HG03520 (cell line): ENCODE data around the gene TNFRSF19.
"Not testable (repeated sequence)": the region's sequence is repeated elsewhere in the genome, so short reads cannot be mapped to it uniquely, and the experiment has no call there.

ENCODE experiments used
- ATAC-seq: cut with Tn5 transposase; IDR thresholded peaks from one replicate; pipeline ENCODE4 v1.9.1; 2021; ENCODE audit warnings: mild to moderate bottlenecking, moderate library complexity; ENCODE audit not compliant: unreplicated experiment

The TNFRSF19 gene

DNA sequence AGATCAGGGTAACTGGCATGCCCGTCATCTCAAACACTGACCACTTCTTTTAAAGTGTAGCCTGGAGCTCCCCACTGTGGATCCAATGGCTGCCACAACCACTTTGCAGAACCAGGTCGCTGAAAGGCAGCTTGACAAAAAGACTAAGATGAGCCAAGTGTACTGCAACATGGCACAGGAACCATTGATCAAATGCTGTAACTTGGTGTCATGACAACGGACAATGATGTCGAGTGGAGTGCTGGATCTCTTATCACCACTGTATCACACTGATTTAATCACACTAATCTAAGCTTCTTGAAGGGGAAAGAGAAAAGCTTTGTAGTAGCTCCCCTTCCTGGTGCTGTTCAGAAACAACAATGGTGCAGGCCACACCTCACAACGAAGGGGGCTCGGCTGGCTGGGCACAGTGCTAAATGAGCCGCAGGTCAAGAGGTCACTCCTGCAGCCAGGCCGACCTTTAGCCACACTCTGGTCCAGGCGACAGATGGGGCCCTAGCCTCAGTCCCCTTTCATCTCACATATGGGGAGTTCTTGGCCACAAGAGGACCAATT lies 2.2 kb upstream of the TNFRSF19 start:
- ATAC-seq = no peak

DNA sequence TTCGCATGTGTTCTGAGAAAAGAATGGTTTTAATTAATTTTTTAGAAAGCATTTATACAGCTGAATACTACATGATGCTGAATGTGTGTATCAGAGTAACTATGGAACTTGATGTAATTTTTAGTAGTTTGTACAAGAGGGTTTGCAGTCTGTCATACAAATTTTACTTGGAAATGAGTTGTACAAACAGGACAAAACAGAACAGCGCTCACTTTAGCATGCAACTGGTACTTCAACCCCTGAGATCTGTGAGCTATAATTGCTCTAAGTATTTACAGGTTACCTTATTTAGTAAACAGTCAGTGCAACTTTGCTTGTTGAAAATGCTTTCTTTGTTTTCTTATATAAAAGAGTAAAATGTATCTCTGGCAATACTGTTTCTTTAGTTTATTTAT lies 706 bp downstream of the TNFRSF19 start:
- ATAC-seq = no peak

GRCh38 chr13:23571431-23571830 lies 1.2 kb downstream of the TNFRSF19 start:
- ATAC-seq = no peak

DNA sequence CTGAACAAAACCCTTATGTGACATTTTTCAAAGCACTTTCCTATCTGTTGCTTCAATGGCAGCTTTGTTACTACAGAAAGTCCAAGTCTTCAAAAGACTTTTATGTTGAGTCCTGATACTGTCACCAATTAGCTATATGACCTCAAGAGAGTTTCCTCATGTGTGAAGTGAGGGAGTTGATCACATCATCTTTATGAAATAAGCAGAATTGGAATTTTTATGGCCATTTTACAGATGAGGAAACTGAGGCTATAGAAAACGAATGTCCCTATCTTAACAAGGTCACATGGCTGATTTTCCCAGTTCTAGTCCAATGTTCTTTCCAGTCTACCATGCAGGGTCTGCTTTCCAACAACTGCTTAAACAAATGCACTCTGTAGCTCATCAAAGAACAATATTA lies 2.6 kb downstream of the TNFRSF19 start:
- no peak for ATAC-seq

DNA sequence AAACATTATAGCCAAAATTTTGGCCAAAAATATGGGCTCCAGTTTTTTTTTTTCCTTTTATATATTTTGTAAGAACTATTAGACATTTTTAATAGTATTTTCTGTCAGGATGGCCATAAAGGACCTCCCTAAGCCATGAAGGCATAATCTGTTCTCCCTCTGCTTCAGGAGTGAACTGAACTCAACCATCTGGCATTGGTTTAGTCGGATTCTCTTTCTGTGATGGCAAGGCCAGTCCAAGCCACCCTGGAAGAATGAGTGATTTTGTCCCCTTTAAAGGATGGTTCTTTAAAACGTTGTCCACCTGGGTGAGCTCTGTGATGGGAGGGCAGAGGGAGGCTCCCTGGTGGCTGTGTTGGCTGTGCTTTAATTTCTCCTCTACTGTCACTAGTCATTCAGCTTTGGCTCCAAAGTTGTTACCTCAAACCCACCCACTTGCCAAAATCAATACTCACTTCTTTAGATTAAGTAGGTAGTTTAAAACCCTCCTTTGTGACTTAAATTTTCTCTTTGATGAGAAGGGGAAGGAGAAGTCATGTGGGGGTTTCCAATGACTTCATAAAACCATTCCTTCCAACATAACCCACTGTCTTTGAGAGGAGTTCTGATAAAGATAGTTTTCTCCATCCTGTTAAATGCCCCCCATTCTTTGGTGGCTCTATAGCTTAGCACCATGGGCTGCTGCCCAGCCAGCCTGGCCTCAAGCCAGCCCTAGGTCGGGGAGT lies 4.4 kb downstream of the TNFRSF19 start:
- no peak for ATAC-seq

GRCh38 chr13:23575632-23576031 lies 5.4 kb downstream of the TNFRSF19 start:
- no peak for ATAC-seq

- ATAC-seq = peak; percentile 48
Measured at GRCh38 chr13:23578411-23579071, 8.3 kb downstream of the TNFRSF19 start.

DNA sequence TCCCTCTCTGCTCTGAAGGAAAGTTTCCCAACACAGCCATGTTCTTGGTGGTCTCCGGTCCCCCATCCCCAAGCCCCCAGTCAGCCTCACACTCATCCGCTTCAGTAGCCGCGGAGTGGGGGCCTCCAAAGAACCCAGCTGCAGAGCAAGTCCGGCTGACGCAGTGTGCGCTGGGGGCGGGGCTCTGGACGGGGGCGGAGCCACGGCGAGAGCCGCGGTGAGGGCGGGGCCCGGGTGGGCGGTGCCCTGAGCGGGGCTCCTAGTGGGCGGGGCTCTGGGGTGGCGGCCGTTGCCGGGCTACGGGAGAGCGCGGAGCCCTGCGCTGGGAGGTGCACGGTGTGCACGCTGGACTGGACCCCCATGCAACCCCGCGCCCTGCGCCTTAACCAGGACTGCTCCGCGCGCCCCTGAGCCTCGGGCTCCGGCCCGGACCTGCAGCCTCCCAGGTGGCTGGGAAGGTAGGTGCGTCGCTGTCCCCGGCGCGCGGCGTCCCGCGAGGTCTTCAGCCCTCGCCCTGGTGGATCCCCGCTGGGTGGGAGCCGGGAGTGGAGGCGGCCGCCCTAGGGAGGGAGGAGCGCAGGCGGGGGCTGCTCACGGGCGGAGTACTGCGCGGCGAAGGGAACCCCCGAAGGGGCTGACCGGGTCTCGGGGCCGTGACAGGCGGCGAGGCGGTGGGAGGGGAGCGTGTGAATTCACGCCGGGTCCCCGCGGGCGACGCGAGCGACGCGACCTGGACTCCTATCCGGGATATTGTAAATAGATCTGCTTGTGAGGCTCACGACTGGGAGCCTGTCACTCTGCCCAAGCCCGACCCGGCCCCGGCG lies 9.1 kb downstream of the TNFRSF19 start:
- ATAC-seq = peak; percentile 82

GRCh38 chr13:23579896-23580683 lies 9.9 kb downstream of the TNFRSF19 start:
- ATAC-seq = no peak

DNA sequence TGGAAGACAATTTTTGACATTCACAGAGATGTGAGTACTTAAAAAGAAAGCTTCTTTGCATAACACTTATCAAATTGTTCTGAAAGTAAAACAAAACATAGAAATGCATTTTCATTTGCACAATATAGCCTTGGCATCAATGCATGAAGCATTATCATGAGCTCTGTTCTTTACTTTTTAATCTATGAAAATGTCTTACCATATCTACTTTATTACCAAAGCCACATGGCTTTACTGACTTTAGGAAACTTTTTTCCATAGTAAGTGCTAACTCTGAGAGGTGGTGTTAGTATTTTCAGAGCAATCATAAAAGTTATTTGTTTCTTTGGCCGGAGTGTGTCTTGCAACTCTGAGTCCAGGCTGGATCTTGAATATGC lies 10.5 kb downstream of the TNFRSF19 start:
- ATAC-seq = no peak

GRCh38 chr13:23583491-23583890 lies 13.3 kb downstream of the TNFRSF19 start:
- no peak for ATAC-seq

DNA sequence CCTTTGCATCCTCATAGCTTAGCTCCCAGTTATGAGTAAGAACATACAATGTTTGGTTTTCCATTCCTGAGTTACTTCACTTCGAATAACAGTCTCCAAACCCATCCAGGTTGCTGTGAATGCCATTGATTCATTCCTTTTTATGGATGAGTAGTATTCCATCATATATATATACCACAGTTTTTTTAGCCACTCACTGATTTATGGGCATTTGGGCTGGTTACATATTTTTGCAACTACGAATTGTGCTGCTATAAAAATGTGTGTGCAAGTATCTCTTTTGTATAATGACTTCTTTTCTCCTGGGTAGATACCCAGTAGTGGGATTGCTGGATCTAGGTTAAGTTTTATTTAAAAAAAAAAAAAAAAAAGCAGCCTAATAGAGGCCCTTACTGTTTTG lies 14.1 kb downstream of the TNFRSF19 start:
- ATAC-seq = no peak

- ATAC-seq = no peak
Measured at GRCh38 chr13:23586336-23586735, 16.1 kb downstream of the TNFRSF19 start.

GRCh38 chr13:23588666-23589065 lies 18.5 kb downstream of the TNFRSF19 start:
- no peak for ATAC-seq

- ATAC-seq = no peak
Measured at GRCh38 chr13:23592596-23592995, 22.4 kb downstream of the TNFRSF19 start.

DNA sequence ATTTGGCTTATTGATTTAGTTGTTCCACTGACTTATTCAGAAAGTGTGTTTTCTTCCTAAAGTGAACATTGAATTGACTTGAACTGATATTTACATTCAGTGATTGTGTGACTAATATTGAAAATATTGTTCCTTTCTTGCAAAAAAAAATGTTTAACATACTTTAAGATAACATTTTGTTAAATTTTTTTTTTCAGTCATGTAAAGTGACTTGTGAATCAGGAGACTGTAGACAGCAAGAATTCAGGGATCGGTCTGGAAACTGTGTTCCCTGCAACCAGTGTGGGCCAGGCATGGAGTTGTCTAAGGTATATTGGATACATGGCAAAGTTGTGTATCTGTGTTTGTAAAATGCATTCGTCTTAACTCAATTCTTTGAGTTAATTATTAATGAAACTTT lies 22.9 kb downstream of the TNFRSF19 start:
- ATAC-seq = no peak

- not testable (repeated sequence) for ATAC-seq
Measured at GRCh38 chr13:23594290-23594689, 24.1 kb downstream of the TNFRSF19 start.

DNA sequence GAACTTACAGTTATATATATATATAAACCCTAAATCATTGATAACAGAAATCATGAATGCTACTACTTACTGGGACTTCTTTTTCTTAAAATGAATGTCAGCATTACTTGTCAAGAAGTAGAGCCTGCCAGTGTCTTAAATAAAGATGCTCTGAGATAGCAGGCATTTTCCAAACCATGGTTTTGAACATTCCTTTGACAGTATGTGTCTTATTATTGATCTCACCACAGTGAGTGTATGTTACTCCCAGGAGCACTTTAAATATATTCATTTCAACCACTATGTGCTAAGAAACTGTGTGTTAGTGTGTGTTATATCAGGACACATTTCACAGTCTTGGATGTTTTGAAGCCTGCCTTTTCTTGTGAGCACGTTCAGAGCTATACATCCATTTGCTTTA lies 28.2 kb downstream of the TNFRSF19 start:
- no peak for ATAC-seq

DNA sequence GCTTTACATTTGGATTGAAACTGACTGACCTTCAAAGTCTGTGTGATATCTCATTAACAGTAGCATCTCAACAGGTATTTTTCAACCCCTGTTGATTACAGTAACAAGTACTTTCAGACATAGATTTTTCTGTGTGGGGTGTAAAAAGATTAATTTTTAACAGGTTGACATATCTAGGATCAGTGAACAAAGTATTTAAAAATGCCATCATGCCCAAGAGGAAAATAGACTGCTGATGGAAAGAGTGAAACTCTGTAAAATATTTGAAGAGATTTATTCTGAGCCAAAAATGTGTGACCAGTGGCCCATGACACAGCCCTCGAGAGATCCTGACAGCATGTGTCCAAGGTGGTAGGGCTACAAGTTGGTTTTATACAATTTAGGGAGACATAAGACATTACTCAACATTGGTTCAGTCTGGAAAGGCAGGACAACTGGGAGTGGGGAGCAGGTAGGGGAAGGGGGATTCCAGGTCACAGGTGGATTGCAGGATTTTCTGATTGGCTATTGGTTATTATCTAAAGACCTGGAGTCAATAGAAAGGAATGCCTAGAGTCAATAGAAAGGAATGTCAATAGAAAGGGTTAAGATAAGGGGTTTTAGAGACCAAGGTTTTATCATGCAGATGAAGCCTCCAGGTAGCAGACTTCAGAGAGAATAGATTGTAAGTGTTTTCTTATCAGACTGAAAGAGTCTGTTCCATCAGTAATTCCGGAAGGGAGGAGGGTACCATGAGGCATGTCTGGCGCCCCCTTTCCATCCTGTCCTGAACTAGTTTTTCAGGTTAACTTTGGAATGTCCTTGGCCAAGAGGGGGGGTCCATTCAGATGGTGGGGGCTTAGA lies 29.1 kb downstream of the TNFRSF19 start:
- no peak for ATAC-seq

- no peak for ATAC-seq
Measured at GRCh38 chr13:23600100-23600499, 29.9 kb downstream of the TNFRSF19 start.
